BJ (cell line): ENCODE measurements around the gene LRP1B. TPM values are rescaled to one million over a fixed set of nuclear protein-coding genes. Genes with fewer than 3 reads are reported as not detected.

ENCODE experiments used
- CTCF ChIA-PET: fragments of 350-600 bp; formaldehyde crosslinking; extraction: SDS; loops from one replicate; lab custom pipeline; 2021; ENCODE audit warnings: antibody characterized with exemption, inconsistent platforms; lab: Yijun Ruan, JAX
- POLR2A ChIA-PET: fragments of 300-600 bp; sonication (Branson Sonifier 250); formaldehyde crosslinking; extraction: SDS; loops from one replicate; lab custom pipeline; 2021; ENCODE audit warnings: antibody characterized with exemption; lab: Charles Lee
- DNase-seq: peaks from one replicate; pipeline ENCODE4 v3.0.0-alpha.2; 2011; ENCODE audit warnings: low read depth
- H3K27me3 ChIP-seq: 2 replicates; pipeline ENCODE4 v1.6.0; 2011; ENCODE audit warnings: low read length; ENCODE audit not compliant: control insufficient read depth, insufficient read depth
- H3K36me3 ChIP-seq: 2 replicates; pipeline ENCODE4 v1.5.1; 2011; ENCODE audit warnings: low read length; ENCODE audit not compliant: control insufficient read depth, insufficient read depth
- H3K4me3 ChIP-seq: 2 replicates; pipeline ENCODE4 v1.5.1; 2011; ENCODE audit warnings: low read depth, mild to moderate bottlenecking, control low read depth, low read length
- polyA plus RNA-seq: library from polyadenylated mRNA; depleted of rRNA; stranded (reverse); fragments of >200 nt; gene quantifications from 2 replicates; pipeline ENCODE4 v1.2.3, GENCODE V29; 2011
- TF ChIP-seq, protein P1 (sequence below): IDR thresholded peaks from 2 replicates; pipeline ENCODE4 v1.5.1; 2011; ENCODE audit warnings: low read depth, mild to moderate bottlenecking, control low read depth, inconsistent platforms, low read length, moderate library complexity; ENCODE audit not compliant: insufficient read depth

The LRP1B gene
- polyA plus RNA-seq, 1 experiment: 0.04 TPM

- no peaks in the 10 kb centered on the region for H3K36me3 ChIP-seq
- H3K4me3 ChIP-seq: no peak overlapping the region
- H3K27me3 ChIP-seq: no peaks in the 10 kb centered on the region
- CTCF ChIA-PET: interaction anchor here (1.2 kb wide), 1 partner anchor 8 kb away, joined by 4 read pairs; no protein-coding TSS in a partner anchor
- TF ChIP-seq, protein P1, sequence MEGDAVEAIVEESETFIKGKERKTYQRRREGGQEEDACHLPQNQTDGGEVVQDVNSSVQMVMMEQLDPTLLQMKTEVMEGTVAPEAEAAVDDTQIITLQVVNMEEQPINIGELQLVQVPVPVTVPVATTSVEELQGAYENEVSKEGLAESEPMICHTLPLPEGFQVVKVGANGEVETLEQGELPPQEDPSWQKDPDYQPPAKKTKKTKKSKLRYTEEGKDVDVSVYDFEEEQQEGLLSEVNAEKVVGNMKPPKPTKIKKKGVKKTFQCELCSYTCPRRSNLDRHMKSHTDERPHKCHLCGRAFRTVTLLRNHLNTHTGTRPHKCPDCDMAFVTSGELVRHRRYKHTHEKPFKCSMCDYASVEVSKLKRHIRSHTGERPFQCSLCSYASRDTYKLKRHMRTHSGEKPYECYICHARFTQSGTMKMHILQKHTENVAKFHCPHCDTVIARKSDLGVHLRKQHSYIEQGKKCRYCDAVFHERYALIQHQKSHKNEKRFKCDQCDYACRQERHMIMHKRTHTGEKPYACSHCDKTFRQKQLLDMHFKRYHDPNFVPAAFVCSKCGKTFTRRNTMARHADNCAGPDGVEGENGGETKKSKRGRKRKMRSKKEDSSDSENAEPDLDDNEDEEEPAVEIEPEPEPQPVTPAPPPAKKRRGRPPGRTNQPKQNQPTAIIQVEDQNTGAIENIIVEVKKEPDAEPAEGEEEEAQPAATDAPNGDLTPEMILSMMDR: no peak
- DNase-seq: no peak
- POLR2A ChIA-PET: no interaction called here
These were observed 43.4 kb upstream of the LRP1B start for GRCh38 chr2:142174176-142174575.

- Histone ChIP-seq H3K4me3 (no peak overlapping the region), H3K36me3 (no peaks in the 10 kb centered on the region), H3K27me3 (no peaks in the 10 kb centered on the region)
- CTCF ChIA-PET: interaction anchor here (1.8 kb wide), 1 partner anchor 11 kb away, joined by 7 read pairs; no protein-coding TSS in a partner anchor
- TF ChIP-seq, protein P1: no peak
- POLR2A ChIA-PET: no interaction called here
- DNase-seq: no peak
These were observed 40.0 kb upstream of the LRP1B start for GRCh38 chr2:142170847-142171246.

DNA sequence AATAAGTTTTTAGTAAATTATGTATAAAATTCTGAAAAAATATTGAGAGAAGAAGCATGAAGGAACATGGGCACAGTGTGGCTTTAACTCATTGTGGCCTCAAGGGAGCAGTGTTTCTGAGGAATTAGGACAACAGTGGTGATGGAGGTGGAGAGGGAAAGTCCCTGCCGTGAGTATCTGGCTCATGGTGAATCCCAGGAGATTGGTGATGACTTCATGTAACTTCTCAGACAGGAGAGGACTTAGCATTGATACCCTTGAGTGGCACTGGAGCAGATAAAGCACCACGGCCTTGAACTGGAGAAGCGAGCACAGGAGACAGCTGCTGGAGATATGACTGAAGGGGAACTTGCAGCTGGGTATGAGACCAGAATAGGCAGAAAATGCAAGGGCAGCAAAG is 35.0 kb upstream of the LRP1B start:
- Histone ChIP-seq H3K27me3 (no peaks in the 10 kb centered on the region), H3K4me3 (no peak overlapping the region), H3K36me3 (no peaks in the 10 kb centered on the region)
- peak; percentile 4 for DNase-seq
- CTCF ChIA-PET: interaction anchor here (1.6 kb wide), 1 partner anchor 9 kb away, joined by 4 read pairs; no protein-coding TSS in a partner anchor
- TF ChIP-seq, protein P1: peak; percentile 47
- POLR2A ChIA-PET: no interaction called here

- Histone ChIP-seq H3K27me3 (no peaks in the 10 kb centered on the region), H3K4me3 (no peak overlapping the region), H3K36me3 (no peaks in the 10 kb centered on the region)
- TF ChIP-seq, protein P1: no peak
- ChIA-PET CTCF (no interaction called here), POLR2A (no interaction called here)
- DNase-seq: no peak
These were observed 22.8 kb upstream of the LRP1B start for GRCh38 chr2:142153601-142154000.

GRCh38 chr2:142150453-142150852 is 19.6 kb upstream of the LRP1B start:
- Histone ChIP-seq H3K27me3 (no peaks in the 10 kb centered on the region), H3K4me3 (no peak overlapping the region), H3K36me3 (no peaks in the 10 kb centered on the region)
- no peak for DNase-seq
- ChIA-PET CTCF (interaction anchor here (0.7 kb wide), 1 partner anchor 10 kb away, joined by 3 read pairs; no protein-coding TSS in a partner anchor), POLR2A (no interaction called here)
- TF ChIP-seq, protein P1: no peak
